ENCODE results near the gene LIX1L.

GRCh38 chr1:145898756-145899155 is 59.1 kb downstream of the LIX1L start:
- TF ChIP-seq CTCF (IDR thresholded peaks at IDR 0.05): no peak
- no peak for TF ChIP-seq REST (IDR thresholded peaks at IDR 0.05)
- TF ChIP-seq MAZ (IDR thresholded peaks at IDR 0.05; ENCODE audit: borderline replicate concordance, low read depth, low read length): no peak
- no peak for TF ChIP-seq EP300 (IDR thresholded peaks at IDR 0.05)
- no peak for TF ChIP-seq BCL3 (IDR thresholded peaks at IDR 0.05)

Measured in A549 (cell line).